Body of pancreas (tissue), 4 donors: ENCODE data around the gene UMODL1. TPM values are rescaled to one million over a fixed set of nuclear protein-coding genes. Genes with fewer than 3 reads are reported as not detected.

Source experiments
- ATAC-seq: fragments of 150-250 bp; one replicate; pipeline ENCODE4 v1.9.1; 2016
- DNase-seq, 4 donors: peaks; one replicate each; pipeline ENCODE4 v3.0.0-alpha.2; 2019
- H3K27ac ChIP-seq, 4 donors: fragments of 200-600 bp; sonication (generic); 1 replicate in 3 of 4; 2 replicates in 1 of 4; pipeline versions ENCODE4 v1.5.1 to v1.6.1; 2016 to 2019; ENCODE audit warnings: mild to moderate bottlenecking in 1 of 4, mixed read lengths in 1 of 4, moderate library complexity in 1 of 4
- H3K27me3 ChIP-seq, 2 donors: fragments of 200-600 bp; sonication (generic); one replicate each; pipeline ENCODE4 v1.6.0; 2016; ENCODE audit warnings: mild to moderate bottlenecking in 1 of 2
- H3K36me3 ChIP-seq, 2 donors: fragments of 200-600 bp; sonication (generic); replicated peaks in 1 of 2; 2 replicates each; pipeline ENCODE4 v1.5.1; 2016; ENCODE audit warnings: low read depth in 2 of 2; ENCODE audit not compliant: insufficient read depth in 1 of 2
- H3K4me1 ChIP-seq: fragments of 200-600 bp; sonication (generic); one replicate; pipeline ENCODE4 v1.6.0; 2016
- H3K4me3 ChIP-seq, 2 donors: fragments of 200-600 bp; sonication (generic); 1 replicate in 1 of 2; 2 replicates in 1 of 2; pipeline ENCODE4 v1.5.1; 2016 to 2019
- H3K9me3 ChIP-seq, 3 donors: fragments of 200-600 bp; sonication (generic); 1 replicate in 2 of 3; 2 replicates in 1 of 3; pipeline ENCODE4 v1.5.1; 2016
- CTCF ChIP-seq, 7 experiments: fragments of 450-650 bp in 4 of 7; fragments of 200-600 bp in 3 of 7; sonication (generic) in 3 of 7; IDR thresholded peaks; one replicate each; pipeline ENCODE4 v1.5.1; 2016 to 2019; ENCODE audit warnings: antibody characterized with exemption in 7 of 7
- POLR2A ChIP-seq, 3 donors: fragments of 450-650 bp; IDR thresholded peaks; one replicate each; pipeline ENCODE4 v1.6.1; 2016; ENCODE audit warnings: antibody characterized with exemption in 3 of 3, mild to moderate bottlenecking in 2 of 3
- WGBS, 2 donors: methylation state at CpG; one replicate each; pipeline ENCODE4 v1.1.5; 2017; 5-methylcytosine and 5-hydroxymethylcytosine counted together
- intact Hi-C: fragments of 100-400 bp; cut with DNase I; formaldehyde crosslinking; loops from one replicate; pipeline ENCODE4 v1.15.1; 2023
- total RNA-seq, 2 donors: library from RNA; depleted of rRNA; stranded (reverse); fragments of >200 nt; gene quantifications; one replicate each; pipeline ENCODE4 v1.1.0, GENCODE V29; 2016

Gene UMODL1
- total RNA-seq, 2 donors from 2014 or later, result not detected

GRCh38 chr21:42147386-42148020 is 76.4 kb downstream of the UMODL1 start:
- intact Hi-C loops, result loop anchor here (5.0 to 10.0 kb wide), 2 partner anchors 110 to 297 kb away; no protein-coding TSS in a partner anchor
- ATAC-seq, result no peak

GRCh38 chr21:42148097-42148496 is 77.0 kb downstream of the UMODL1 start:
- TF ChIP-seq CTCF (IDR thresholded peaks at IDR 0.05), result no peak
- no peak for TF ChIP-seq POLR2A (IDR thresholded peaks at IDR 0.05)
- no peaks in the 10 kb centered on the region for H3K9me3 ChIP-seq
- peaks cover 13% of the 10 kb centered on the region for H3K4me1 ChIP-seq
- no peak for ATAC-seq
- no peak overlapping the region for H3K4me3 ChIP-seq
- H3K27me3 ChIP-seq, result no peaks in the 10 kb centered on the region
- DNase-seq, result no peak
- intact Hi-C loops, result loop anchor here (5.0 to 10.0 kb wide), 2 partner anchors 109 to 297 kb away; no protein-coding TSS in a partner anchor
- H3K36me3 ChIP-seq, result no peaks in the 10 kb centered on the region
- 16 to 21% methylated on average over 2 of the region's 2 CpGs for WGBS, 2 donors
- no peak overlapping the region for H3K27ac ChIP-seq

More at GRCh38 chr21:42147386-42148020, 76.4 kb downstream of the UMODL1 start:
- WGBS, 2 donors, result 81% methylated on average over 9 to 13 of the region's 13 CpGs
- Histone ChIP-seq H3K4me3 (no peak overlapping the region), H3K36me3 (no peaks in the 10 kb centered on the region), H3K27ac (no peak overlapping the region), H3K4me1 (peaks cover 13% of the 10 kb centered on the region), H3K9me3 (no peaks in the 10 kb centered on the region), H3K27me3 (no peaks in the 10 kb centered on the region)
- no peak for TF ChIP-seq CTCF (IDR thresholded peaks at IDR 0.05)
- DNase-seq, result no peak

- no peaks in the 10 kb centered on the region for H3K27me3 ChIP-seq
- no peak for DNase-seq
- no peaks in the 10 kb centered on the region for H3K36me3 ChIP-seq
- no peak for ATAC-seq
- H3K4me3 ChIP-seq, result no peak overlapping the region
- TF ChIP-seq POLR2A (IDR thresholded peaks at IDR 0.05) (no peak), CTCF (IDR thresholded peaks at IDR 0.05) (no peak)
- no peaks in the 10 kb centered on the region for H3K9me3 ChIP-seq
- intact Hi-C loops, result loop anchor here (5.0 to 10.0 kb wide), 2 partner anchors 109 to 296 kb away; no protein-coding TSS in a partner anchor
- H3K27ac ChIP-seq, result no peak overlapping the region
- H3K4me1 ChIP-seq, result peaks cover 13% of the 10 kb centered on the region
- 89 to 91% methylated on average over 3 of the region's 3 CpGs for WGBS, 2 donors
These were observed 77.5 kb downstream of the UMODL1 start for GRCh38 chr21:42148584-42148983.

GRCh38 chr21:42149656-42150473 is 78.7 kb downstream of the UMODL1 start:
- Histone ChIP-seq H3K27me3 (no peaks in the 10 kb centered on the region), H3K9me3 (no peaks in the 10 kb centered on the region), H3K4me3 (no peak overlapping the region), H3K4me1 (peaks cover 13% of the 10 kb centered on the region), H3K27ac (no peak overlapping the region), H3K36me3 (no peaks in the 10 kb centered on the region)
- intact Hi-C loops, result loop anchor here (5.0 to 10.0 kb wide), 2 partner anchors 107 to 295 kb away; no protein-coding TSS in a partner anchor
- TF ChIP-seq CTCF (IDR thresholded peaks at IDR 0.05) (no peak), POLR2A (IDR thresholded peaks at IDR 0.05) (no peak)
- WGBS, 2 donors, result 91 to 100% methylated on average over 4 to 21 of the region's 21 CpGs
- ATAC-seq (no peak), DNase-seq (no peak)
